Body of pancreas (tissue), 4 donors: ENCODE data around the gene BBIP1. TPM values are rescaled to one million over a fixed set of nuclear protein-coding genes. Genes with fewer than 3 reads are reported as not detected.

Experiments used
- ATAC-seq: fragments of 150-250 bp; one replicate; pipeline ENCODE4 v1.9.1; 2016
- DNase-seq, 4 donors: peaks; one replicate each; pipeline ENCODE4 v3.0.0-alpha.2; 2019
- H3K27ac ChIP-seq, 4 donors: fragments of 200-600 bp; sonication (generic); 1 replicate in 3 of 4; 2 replicates in 1 of 4; pipeline versions ENCODE4 v1.5.1 to v1.6.1; 2016 to 2019; ENCODE audit warnings: mild to moderate bottlenecking in 1 of 4, mixed read lengths in 1 of 4, moderate library complexity in 1 of 4
- H3K27me3 ChIP-seq, 2 donors: fragments of 200-600 bp; sonication (generic); one replicate each; pipeline ENCODE4 v1.6.0; 2016; ENCODE audit warnings: mild to moderate bottlenecking in 1 of 2
- H3K36me3 ChIP-seq, 2 donors: fragments of 200-600 bp; sonication (generic); replicated peaks in 1 of 2; 2 replicates each; pipeline ENCODE4 v1.5.1; 2016; ENCODE audit warnings: low read depth in 2 of 2; ENCODE audit not compliant: insufficient read depth in 1 of 2
- H3K4me1 ChIP-seq: fragments of 200-600 bp; sonication (generic); one replicate; pipeline ENCODE4 v1.6.0; 2016
- H3K4me3 ChIP-seq, 2 donors: fragments of 200-600 bp; sonication (generic); 1 replicate in 1 of 2; 2 replicates in 1 of 2; pipeline ENCODE4 v1.5.1; 2016 to 2019
- H3K9me3 ChIP-seq, 3 donors: fragments of 200-600 bp; sonication (generic); 1 replicate in 2 of 3; 2 replicates in 1 of 3; pipeline ENCODE4 v1.5.1; 2016
- CTCF ChIP-seq, 7 experiments: fragments of 450-650 bp in 4 of 7; fragments of 200-600 bp in 3 of 7; sonication (generic) in 3 of 7; IDR thresholded peaks; one replicate each; pipeline ENCODE4 v1.5.1; 2016 to 2019; ENCODE audit warnings: antibody characterized with exemption in 7 of 7
- POLR2A ChIP-seq, 3 donors: fragments of 450-650 bp; IDR thresholded peaks; one replicate each; pipeline ENCODE4 v1.6.1; 2016; ENCODE audit warnings: antibody characterized with exemption in 3 of 3, mild to moderate bottlenecking in 2 of 3
- WGBS, 2 donors: methylation state at CpG; one replicate each; pipeline ENCODE4 v1.1.5; 2017; 5-methylcytosine and 5-hydroxymethylcytosine counted together
- intact Hi-C: fragments of 100-400 bp; cut with DNase I; formaldehyde crosslinking; loops from one replicate; pipeline ENCODE4 v1.15.1; 2023
- total RNA-seq, 2 donors: library from RNA; depleted of rRNA; stranded (reverse); fragments of >200 nt; gene quantifications; one replicate each; pipeline ENCODE4 v1.1.0, GENCODE V29; 2016

Gene BBIP1
- total RNA-seq, 2 donors from 2014 or later, result 2.0 to 22.3 TPM

- no peak for ATAC-seq
- Histone ChIP-seq H3K27ac (peak overlapping the region in 3 of 4 donors; percentile 45 to 83 (median 63)), H3K4me3 (no peak overlapping the region), H3K9me3 (no peaks in the 10 kb centered on the region), H3K36me3 (no peaks in the 10 kb centered on the region), H3K27me3 (no peaks in the 10 kb centered on the region), H3K4me1 (peaks cover 87% of the 10 kb centered on the region)
- 53 to 55% methylated on average over 6 of the region's 6 CpGs for WGBS, 2 donors
- intact Hi-C loops, result no loop called here
- DNase-seq, result no peak
- TF ChIP-seq POLR2A (IDR thresholded peaks at IDR 0.05), result no peak
- TF ChIP-seq CTCF (IDR thresholded peaks at IDR 0.05), result no peak
Measured at GRCh38 chr10:110865186-110865808, 53.7 kb downstream of the BBIP1 start.

- intact Hi-C loops, result no loop called here
Measured at GRCh38 chr10:110864662-110865140, 54.3 kb downstream of the BBIP1 start.

GRCh38 chr10:110863956-110864355 lies 55.0 kb downstream of the BBIP1 start:
- Histone ChIP-seq H3K27ac (peak overlapping the region in 3 of 4 donors; percentile 11 to 83 (median 45)), H3K4me1 (peaks cover 87% of the 10 kb centered on the region), H3K36me3 (no peaks in the 10 kb centered on the region), H3K4me3 (no peak overlapping the region), H3K27me3 (no peaks in the 10 kb centered on the region), H3K9me3 (no peaks in the 10 kb centered on the region)
- intact Hi-C loops, result no loop called here
- TF ChIP-seq CTCF (IDR thresholded peaks at IDR 0.05) (no peak), POLR2A (IDR thresholded peaks at IDR 0.05) (no peak)
- DNase-seq (no peak), ATAC-seq (no peak)
- WGBS, 2 donors, result 84 to 90% methylated on average over 2 of the region's 2 CpGs

More at GRCh38 chr10:110864662-110865140, 54.3 kb downstream of the BBIP1 start:
- 47 to 63% methylated on average over 6 of the region's 6 CpGs for WGBS, 2 donors
- H3K4me3 ChIP-seq, result no peak overlapping the region
- no peaks in the 10 kb centered on the region for H3K9me3 ChIP-seq
- H3K27ac ChIP-seq, result peak overlapping the region; percentile 11 to 83 (median 54)
- H3K36me3 ChIP-seq, result no peaks in the 10 kb centered on the region
- no peaks in the 10 kb centered on the region for H3K27me3 ChIP-seq
- ATAC-seq (no peak), DNase-seq (peak in 2 of 4 donors; percentile 35 to 70)
- peaks cover 87% of the 10 kb centered on the region for H3K4me1 ChIP-seq
- TF ChIP-seq POLR2A (IDR thresholded peaks at IDR 0.05) (no peak), CTCF (IDR thresholded peaks at IDR 0.05) (no peak)

GRCh38 chr10:110863361-110863760 lies 55.6 kb downstream of the BBIP1 start:
- Histone ChIP-seq H3K9me3 (no peaks in the 10 kb centered on the region), H3K4me1 (peaks cover 87% of the 10 kb centered on the region), H3K36me3 (no peaks in the 10 kb centered on the region), H3K4me3 (no peak overlapping the region), H3K27me3 (no peaks in the 10 kb centered on the region), H3K27ac (peak overlapping the region in 1 of 4 donors; percentile 60)
- no peak for TF ChIP-seq POLR2A (IDR thresholded peaks at IDR 0.05)
- TF ChIP-seq CTCF (IDR thresholded peaks at IDR 0.05), result no peak
- no peak for DNase-seq
- no peak for ATAC-seq
- intact Hi-C loops, result no loop called here

GRCh38 chr10:110862961-110863360 lies 56.0 kb downstream of the BBIP1 start:
- H3K4me1 ChIP-seq, result peaks cover 87% of the 10 kb centered on the region
- DNase-seq, result no peak
- intact Hi-C loops, result no loop called here
- H3K9me3 ChIP-seq, result no peaks in the 10 kb centered on the region
- WGBS, 2 donors, result 57 to 65% methylated on average over 6 of the region's 6 CpGs
- ATAC-seq, result no peak
- TF ChIP-seq POLR2A (IDR thresholded peaks at IDR 0.05) (no peak), CTCF (IDR thresholded peaks at IDR 0.05) (no peak)
- peak overlapping the region in 3 of 4 donors; percentile 33 to 95 (median 60) for H3K27ac ChIP-seq
- H3K4me3 ChIP-seq, result no peak overlapping the region
- no peaks in the 10 kb centered on the region for H3K36me3 ChIP-seq
- no peaks in the 10 kb centered on the region for H3K27me3 ChIP-seq
